Nephron (organoid): ENCODE measurements around the gene RREB1.

Source experiments
- H3K27ac Mint-ChIP-seq, 3 experiments: 2 replicates each; pipeline ENCODE4 v1.8.0; 2020; ENCODE audit warnings: mixed read lengths in 3 of 3, mild to moderate bottlenecking in 2 of 3, moderate library complexity in 1 of 3
- H3K27me3 Mint-ChIP-seq: 2 replicates; pipeline ENCODE4 v1.8.0; 2021; ENCODE audit warnings: low read depth, mild to moderate bottlenecking, moderate library complexity, mixed read lengths
- H3K36me3 Mint-ChIP-seq: 2 replicates; pipeline ENCODE4 v1.8.0; 2020; ENCODE audit warnings: low read depth, mixed read lengths
- H3K4me1 Mint-ChIP-seq: 2 replicates; pipeline ENCODE4 v1.8.0; 2020; ENCODE audit warnings: mixed read lengths
- H3K4me3 Mint-ChIP-seq, 3 experiments: 2 replicates each; pipeline ENCODE4 v1.8.0; 2020; ENCODE audit warnings: mild to moderate bottlenecking in 3 of 3, mixed read lengths in 3 of 3, moderate library complexity in 2 of 3
- H3K9me3 Mint-ChIP-seq: 2 replicates; pipeline ENCODE4 v1.8.0; 2020; ENCODE audit warnings: mixed read lengths
- CTCF ChIP-seq, 3 experiments: fragments of 200-600 bp; sonication (generic); IDR thresholded peaks; one replicate each; pipeline ENCODE4 v1.5.0; 2021; ENCODE audit warnings: antibody characterized with exemption in 3 of 3; ENCODE audit not compliant: unreplicated experiment in 3 of 3

The RREB1 gene

GRCh38 chr6:7173843-7174503 lies 66.2 kb downstream of the RREB1 start:
- Mint-ChIP-seq H3K27ac (peak overlapping the region; percentile 10 to 51 (median 35)), H3K4me1 (peaks cover 54% of the 10 kb centered on the region), H3K9me3 (no peaks in the 10 kb centered on the region), H3K4me3 (peak overlapping the region in 1 of 3 experiments; percentile 14), H3K36me3 (peaks cover 19% of the 10 kb centered on the region), H3K27me3 (no peaks in the 10 kb centered on the region)
- no peak for TF ChIP-seq CTCF (IDR thresholded peaks at IDR 0.05; ENCODE audit: unreplicated experiment in 3 of 3)

GRCh38 chr6:7175462-7175861 lies 67.7 kb downstream of the RREB1 start:
- no peak for TF ChIP-seq CTCF (IDR thresholded peaks at IDR 0.05; ENCODE audit: unreplicated experiment in 3 of 3)
- Mint-ChIP-seq H3K4me3 (no peak overlapping the region), H3K27me3 (no peaks in the 10 kb centered on the region), H3K4me1 (peaks cover 46% of the 10 kb centered on the region), H3K9me3 (no peaks in the 10 kb centered on the region), H3K27ac (peak overlapping the region in 2 of 3 experiments; percentile 3 to 45), H3K36me3 (peaks cover 30% of the 10 kb centered on the region)

- peak overlapping the region in 2 of 3 experiments; percentile 43 to 45 for H3K27ac Mint-ChIP-seq
- no peaks in the 10 kb centered on the region for H3K9me3 Mint-ChIP-seq
- no peak for TF ChIP-seq CTCF (IDR thresholded peaks at IDR 0.05; ENCODE audit: unreplicated experiment in 3 of 3)
- H3K4me1 Mint-ChIP-seq = peaks cover 44% of the 10 kb centered on the region
- H3K27me3 Mint-ChIP-seq = no peaks in the 10 kb centered on the region
- peaks cover 38% of the 10 kb centered on the region for H3K36me3 Mint-ChIP-seq
- no peak overlapping the region for H3K4me3 Mint-ChIP-seq
Measured at GRCh38 chr6:7176208-7176607, 68.4 kb downstream of the RREB1 start.

- no peak for TF ChIP-seq CTCF (IDR thresholded peaks at IDR 0.05; ENCODE audit: unreplicated experiment in 3 of 3)
- Mint-ChIP-seq H3K4me3 (no peak overlapping the region), H3K36me3 (peaks cover 55% of the 10 kb centered on the region), H3K4me1 (peaks cover 33% of the 10 kb centered on the region), H3K9me3 (no peaks in the 10 kb centered on the region), H3K27me3 (no peaks in the 10 kb centered on the region), H3K27ac (no peak overlapping the region)
Measured at GRCh38 chr6:7178280-7178679, 70.5 kb downstream of the RREB1 start.

GRCh38 chr6:7180751-7181150 lies 73.0 kb downstream of the RREB1 start:
- no peaks in the 10 kb centered on the region for H3K27me3 Mint-ChIP-seq
- H3K9me3 Mint-ChIP-seq = no peaks in the 10 kb centered on the region
- peaks cover 72% of the 10 kb centered on the region for H3K36me3 Mint-ChIP-seq
- H3K27ac Mint-ChIP-seq = no peak overlapping the region
- TF ChIP-seq CTCF (IDR thresholded peaks at IDR 0.05; ENCODE audit: unreplicated experiment in 3 of 3) = no peak
- no peak overlapping the region for H3K4me3 Mint-ChIP-seq
- peaks cover 16% of the 10 kb centered on the region for H3K4me1 Mint-ChIP-seq

- TF ChIP-seq CTCF (IDR thresholded peaks at IDR 0.05; ENCODE audit: unreplicated experiment in 3 of 3) = no peak
- Mint-ChIP-seq H3K9me3 (no peaks in the 10 kb centered on the region), H3K27me3 (no peaks in the 10 kb centered on the region), H3K27ac (no peak overlapping the region), H3K36me3 (peaks cover 80% of the 10 kb centered on the region), H3K4me3 (no peak overlapping the region), H3K4me1 (peaks cover 11% of the 10 kb centered on the region)
Measured at GRCh38 chr6:7183707-7184106, 75.9 kb downstream of the RREB1 start.
